Neural progenitor cell (in vitro differentiated cells): ENCODE measurements around the gene SREBF2.

ENCODE experiments used
- EZH2 ChIP-seq: fragments of 200-600 bp; sonication (generic); IDR thresholded peaks from 2 replicates; pipeline ENCODE4 v1.6.1; 2017; ENCODE audit warnings: antibody characterized with exemption, mild to moderate bottlenecking, moderate library complexity
- EZH2phosphoT487 ChIP-seq: fragments of 200-600 bp; sonication (generic); IDR thresholded peaks from 2 replicates; pipeline ENCODE4 v1.6.1; 2017; ENCODE audit warnings: antibody characterized with exemption
- TF ChIP-seq, protein P1 (sequence below): fragments of 200-600 bp; sonication (generic); IDR thresholded peaks from 2 replicates; pipeline ENCODE4 v1.5.1; 2017; ENCODE audit warnings: antibody characterized with exemption, mild to moderate bottlenecking

DNA sequence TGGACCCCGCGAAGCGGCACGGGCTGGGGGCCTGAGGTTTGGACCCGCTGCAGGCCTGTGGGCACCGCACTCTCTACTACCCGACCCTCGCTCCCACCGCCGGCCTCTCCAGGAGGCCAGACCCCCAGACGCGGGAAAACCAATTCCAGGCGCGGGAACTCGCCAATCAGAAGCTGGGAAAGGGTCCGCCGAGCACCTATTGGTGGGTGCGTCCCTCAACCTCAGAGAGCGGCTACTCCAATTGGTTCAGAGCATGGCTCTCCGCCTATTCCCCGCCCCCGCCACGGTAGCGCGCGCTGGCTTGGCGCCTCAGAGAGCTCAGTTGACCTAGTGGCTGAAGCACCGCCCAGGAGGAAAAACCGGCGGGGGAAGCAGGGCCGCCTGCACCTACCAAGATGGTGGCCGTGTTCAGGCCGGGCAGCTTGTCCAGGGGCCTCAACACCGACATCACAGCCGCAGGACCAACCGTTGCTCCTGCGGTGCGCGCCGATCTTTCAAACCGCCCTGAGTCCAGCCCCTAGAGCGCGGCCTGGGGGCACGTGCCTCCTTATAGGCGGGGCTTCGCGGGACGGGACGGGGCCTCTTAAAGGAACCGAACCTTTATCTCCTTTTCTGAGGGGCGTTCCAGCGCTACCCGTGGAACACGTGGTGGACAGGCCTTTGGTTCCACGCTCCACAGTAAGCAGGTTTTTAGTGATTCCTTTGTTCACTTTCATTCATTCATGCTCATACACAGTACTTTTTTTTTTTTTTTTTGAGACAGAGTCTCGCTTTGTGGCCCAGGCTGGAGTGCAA lies 113.9 kb downstream of the SREBF2 start, which contains the start of gene CENPM:
- TF ChIP-seq EZH2 = peak; percentile 65
- TF ChIP-seq EZH2phosphoT487 = peak; percentile 11
- TF ChIP-seq, protein P1, sequence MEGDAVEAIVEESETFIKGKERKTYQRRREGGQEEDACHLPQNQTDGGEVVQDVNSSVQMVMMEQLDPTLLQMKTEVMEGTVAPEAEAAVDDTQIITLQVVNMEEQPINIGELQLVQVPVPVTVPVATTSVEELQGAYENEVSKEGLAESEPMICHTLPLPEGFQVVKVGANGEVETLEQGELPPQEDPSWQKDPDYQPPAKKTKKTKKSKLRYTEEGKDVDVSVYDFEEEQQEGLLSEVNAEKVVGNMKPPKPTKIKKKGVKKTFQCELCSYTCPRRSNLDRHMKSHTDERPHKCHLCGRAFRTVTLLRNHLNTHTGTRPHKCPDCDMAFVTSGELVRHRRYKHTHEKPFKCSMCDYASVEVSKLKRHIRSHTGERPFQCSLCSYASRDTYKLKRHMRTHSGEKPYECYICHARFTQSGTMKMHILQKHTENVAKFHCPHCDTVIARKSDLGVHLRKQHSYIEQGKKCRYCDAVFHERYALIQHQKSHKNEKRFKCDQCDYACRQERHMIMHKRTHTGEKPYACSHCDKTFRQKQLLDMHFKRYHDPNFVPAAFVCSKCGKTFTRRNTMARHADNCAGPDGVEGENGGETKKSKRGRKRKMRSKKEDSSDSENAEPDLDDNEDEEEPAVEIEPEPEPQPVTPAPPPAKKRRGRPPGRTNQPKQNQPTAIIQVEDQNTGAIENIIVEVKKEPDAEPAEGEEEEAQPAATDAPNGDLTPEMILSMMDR = peak; percentile 0
